Lower lobe of right lung (tissue), 2 donors: Measurements from ENCODE around the gene PDCD10. TPM values are rescaled to one million over a fixed set of nuclear protein-coding genes. Genes with fewer than 3 reads are reported as not detected.

ENCODE experiments used
- ATAC-seq, 2 donors: fragments of 200-7000 bp; cut with Tn5 transposase; one replicate each; pipeline ENCODE4 v1.9.1; 2020 to 2022; ENCODE audit warnings: mild to moderate bottlenecking in 2 of 2, moderate library complexity in 2 of 2
- DNase-seq: peaks from one replicate; pipeline ENCODE4 v3.0.0-alpha.2; 2020
- H3K27ac ChIP-seq: fragments of 200-600 bp; one replicate; pipeline ENCODE4 v1.8.0; 2022
- H3K27me3 ChIP-seq: fragments of 200-600 bp; one replicate; pipeline ENCODE4 v1.8.0; 2022; ENCODE audit warnings: low read depth
- H3K36me3 ChIP-seq: fragments of 200-600 bp; one replicate; pipeline ENCODE4 v1.8.0; 2022; ENCODE audit warnings: mild to moderate bottlenecking
- H3K4me1 ChIP-seq: fragments of 200-600 bp; one replicate; pipeline ENCODE4 v1.8.0; 2022
- H3K4me3 ChIP-seq: fragments of 200-600 bp; one replicate; pipeline ENCODE4 v1.8.0; 2022; ENCODE audit warnings: mild to moderate bottlenecking
- H3K9me3 ChIP-seq: fragments of 200-600 bp; one replicate; pipeline ENCODE4 v1.8.0; 2022
- intact Hi-C: fragments of 100-400 bp; cut with DNase I; formaldehyde crosslinking; loops from one replicate; pipeline ENCODE4 v1.11.0; 2022
- total RNA-seq: library from RNA; stranded (reverse); fragmentation: NEBNext Ultra II Directional; extraction: Animal tissue kit (Norgen Biotek cat#: 25700); gene quantifications from one replicate; pipeline ENCODE4 v1.2.1, GENCODE V29; 2021
- TF ChIP-seq, protein P1 (sequence below): fragments of 200-600 bp; IDR thresholded peaks from one replicate; pipeline ENCODE4 v1.8.0; 2022; ENCODE audit warnings: antibody characterized with exemption, mild to moderate bottlenecking
- donor health status: DM: no; HTN: yes; CAD: no; lungs with severe emphysema.

PDCD10 gene
- total RNA-seq, 1 donor from 2014 or later, result 49.5 TPM

DNA sequence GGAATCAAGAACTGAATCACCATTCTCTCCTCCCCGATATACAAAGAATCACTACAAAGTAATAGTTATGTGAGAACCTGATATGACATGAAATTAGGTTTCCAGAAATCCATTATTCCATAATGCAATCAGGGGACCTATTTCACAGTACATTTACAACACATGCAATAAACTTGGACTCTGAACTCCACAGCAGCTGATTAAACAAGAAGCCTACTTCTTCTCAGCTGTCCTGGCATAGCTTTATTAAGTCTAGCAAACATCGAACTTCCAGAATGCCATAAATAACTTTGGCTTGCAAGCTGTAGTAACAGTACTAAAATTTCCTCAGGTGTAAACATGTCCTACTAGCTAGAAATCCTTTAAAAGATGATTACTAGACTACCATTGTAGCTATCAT is 17.8 kb downstream of the PDCD10 start:
- Histone ChIP-seq H3K4me1 (no peaks in the 10 kb centered on the region), H3K36me3 (peaks cover 41% of the 10 kb centered on the region), H3K9me3 (no peaks in the 10 kb centered on the region), H3K27ac (no peak overlapping the region), H3K4me3 (no peak overlapping the region), H3K27me3 (no peaks in the 10 kb centered on the region)
- intact Hi-C loops, result no loop called here
- DNase-seq (no peak), ATAC-seq (no peak)
- TF ChIP-seq, protein P1, sequence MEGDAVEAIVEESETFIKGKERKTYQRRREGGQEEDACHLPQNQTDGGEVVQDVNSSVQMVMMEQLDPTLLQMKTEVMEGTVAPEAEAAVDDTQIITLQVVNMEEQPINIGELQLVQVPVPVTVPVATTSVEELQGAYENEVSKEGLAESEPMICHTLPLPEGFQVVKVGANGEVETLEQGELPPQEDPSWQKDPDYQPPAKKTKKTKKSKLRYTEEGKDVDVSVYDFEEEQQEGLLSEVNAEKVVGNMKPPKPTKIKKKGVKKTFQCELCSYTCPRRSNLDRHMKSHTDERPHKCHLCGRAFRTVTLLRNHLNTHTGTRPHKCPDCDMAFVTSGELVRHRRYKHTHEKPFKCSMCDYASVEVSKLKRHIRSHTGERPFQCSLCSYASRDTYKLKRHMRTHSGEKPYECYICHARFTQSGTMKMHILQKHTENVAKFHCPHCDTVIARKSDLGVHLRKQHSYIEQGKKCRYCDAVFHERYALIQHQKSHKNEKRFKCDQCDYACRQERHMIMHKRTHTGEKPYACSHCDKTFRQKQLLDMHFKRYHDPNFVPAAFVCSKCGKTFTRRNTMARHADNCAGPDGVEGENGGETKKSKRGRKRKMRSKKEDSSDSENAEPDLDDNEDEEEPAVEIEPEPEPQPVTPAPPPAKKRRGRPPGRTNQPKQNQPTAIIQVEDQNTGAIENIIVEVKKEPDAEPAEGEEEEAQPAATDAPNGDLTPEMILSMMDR, result no peak

DNA sequence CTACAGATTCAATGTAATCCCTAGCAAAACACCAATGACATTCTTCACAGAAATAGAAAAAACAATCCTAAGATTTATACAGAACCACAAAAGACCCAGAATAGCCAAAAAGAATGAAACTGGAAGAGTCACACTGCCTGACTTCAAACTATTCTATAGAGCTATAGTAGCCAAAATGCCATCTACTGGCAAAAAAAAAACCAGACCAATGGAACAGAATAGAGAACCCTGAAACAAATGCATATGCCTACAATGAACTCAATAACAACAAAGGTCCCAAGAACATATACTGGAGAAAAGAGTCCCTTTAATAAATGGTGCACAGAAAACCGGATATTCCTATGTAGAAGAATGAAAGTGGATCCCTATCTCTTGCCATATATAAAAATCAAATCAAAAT is 19.8 kb downstream of the PDCD10 start:
- Histone ChIP-seq H3K36me3 (peaks cover 43% of the 10 kb centered on the region), H3K27ac (no peak overlapping the region), H3K4me3 (no peak overlapping the region), H3K9me3 (no peaks in the 10 kb centered on the region), H3K27me3 (no peaks in the 10 kb centered on the region), H3K4me1 (no peaks in the 10 kb centered on the region)
- no peak for ATAC-seq
- TF ChIP-seq, protein P1, result no peak
- intact Hi-C loops, result no loop called here
- DNase-seq, result no peak

DNA sequence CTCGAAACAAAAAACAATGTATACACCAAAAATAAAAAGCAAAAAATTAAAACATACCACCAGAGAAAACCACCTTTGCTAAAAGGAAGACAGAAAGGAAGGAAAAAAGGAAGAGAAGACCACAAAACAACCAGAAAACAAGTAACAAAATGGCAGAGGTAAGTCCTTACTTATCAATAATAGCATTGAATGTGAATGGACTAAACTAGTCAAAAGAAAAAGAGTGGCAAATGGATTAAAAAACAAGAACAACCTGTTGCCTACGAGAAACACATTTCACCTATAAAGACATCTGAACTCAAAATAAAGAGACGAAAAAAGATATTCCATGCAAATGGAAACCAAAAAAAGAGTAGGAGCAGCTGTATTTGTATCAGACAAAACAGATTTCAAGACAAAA is 22.2 kb downstream of the PDCD10 start:
- DNase-seq, result no peak

DNA sequence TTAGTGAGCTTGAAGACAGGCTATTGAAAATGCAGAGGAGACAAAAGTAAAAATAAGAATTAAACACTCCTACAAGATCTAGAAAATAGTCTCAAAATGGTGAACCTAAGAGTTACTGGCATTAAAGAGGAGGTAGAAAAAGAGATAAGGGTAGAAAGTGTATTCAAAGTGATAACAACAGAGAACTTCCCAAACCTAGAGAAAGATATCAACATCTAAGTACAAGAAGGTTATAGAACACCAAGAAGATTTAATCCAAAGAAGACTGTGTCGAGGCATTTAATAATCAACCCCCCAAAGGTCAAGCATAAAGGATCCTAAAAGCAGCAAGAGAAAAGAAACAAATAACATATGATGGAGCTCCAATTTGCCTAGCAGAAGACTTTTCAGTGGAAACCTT is 23.3 kb downstream of the PDCD10 start:
- peaks cover 39% of the 10 kb centered on the region for H3K36me3 ChIP-seq
- H3K27me3 ChIP-seq, result no peaks in the 10 kb centered on the region
- no peaks in the 10 kb centered on the region for H3K4me1 ChIP-seq
- ATAC-seq (no peak), DNase-seq (no peak)
- TF ChIP-seq, protein P1, result no peak
- H3K4me3 ChIP-seq, result no peak overlapping the region
- no peaks in the 10 kb centered on the region for H3K9me3 ChIP-seq
- intact Hi-C loops, result no loop called here
- H3K27ac ChIP-seq, result no peak overlapping the region

More for the DNA sequence above, 22.2 kb downstream of the PDCD10 start:
- H3K9me3 ChIP-seq, result no peaks in the 10 kb centered on the region
- TF ChIP-seq, protein P1, result no peak
- H3K27me3 ChIP-seq, result no peaks in the 10 kb centered on the region
- H3K27ac ChIP-seq, result no peak overlapping the region
- H3K4me1 ChIP-seq, result no peaks in the 10 kb centered on the region
- no peak for ATAC-seq
- H3K4me3 ChIP-seq, result no peak overlapping the region
- peaks cover 36% of the 10 kb centered on the region for H3K36me3 ChIP-seq
- intact Hi-C loops, result no loop called here

DNA sequence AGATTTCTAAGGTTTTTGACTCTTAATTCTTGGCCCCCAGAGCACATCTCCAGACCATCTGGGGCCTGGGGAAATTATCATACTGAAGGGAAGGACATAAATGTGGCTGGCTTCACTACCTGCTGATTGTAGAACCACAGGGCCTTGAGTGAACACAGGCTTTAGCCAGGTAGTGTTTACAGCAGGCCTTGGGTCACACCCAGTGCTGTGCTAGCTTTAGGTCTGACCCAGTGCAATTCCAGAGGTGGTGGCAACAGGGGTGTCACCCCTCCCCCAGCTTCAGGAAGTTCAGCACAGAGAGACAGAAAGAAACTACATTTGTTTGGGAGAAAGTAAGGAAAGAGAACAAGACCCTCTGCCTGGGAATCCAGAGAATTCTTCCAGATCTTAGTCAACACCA is 24.1 kb downstream of the PDCD10 start:
- Histone ChIP-seq H3K4me1 (peaks cover 5% of the 10 kb centered on the region), H3K9me3 (no peaks in the 10 kb centered on the region), H3K36me3 (peaks cover 37% of the 10 kb centered on the region), H3K27me3 (no peaks in the 10 kb centered on the region), H3K27ac (no peak overlapping the region), H3K4me3 (no peak overlapping the region)
- intact Hi-C loops, result no loop called here
- TF ChIP-seq, protein P1, result no peak
- ATAC-seq (no peak), DNase-seq (no peak)

DNA sequence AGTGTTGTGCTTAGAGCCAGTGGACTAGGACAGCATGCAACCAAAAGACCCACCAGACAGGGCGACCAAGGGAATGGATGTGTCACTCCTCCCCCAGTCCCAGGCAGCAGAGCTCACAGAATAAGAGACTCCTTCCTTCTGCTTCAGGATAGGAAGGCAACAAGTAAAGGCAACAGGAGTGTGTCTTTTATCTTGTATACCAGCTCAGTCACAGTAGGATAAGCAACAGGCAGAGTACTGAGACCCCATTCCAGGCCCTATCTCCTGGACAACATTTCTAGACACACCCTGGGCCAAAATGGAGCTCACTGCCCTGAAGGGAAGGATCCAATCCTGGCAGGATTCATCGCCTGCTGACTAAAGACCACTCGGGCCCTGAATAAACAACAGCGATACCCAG is 25.0 kb downstream of the PDCD10 start:
- DNase-seq (no peak), ATAC-seq (no peak)
- intact Hi-C loops, result no loop called here
- TF ChIP-seq, protein P1, result no peak
- H3K36me3 ChIP-seq, result peaks cover 38% of the 10 kb centered on the region
- H3K4me1 ChIP-seq, result peaks cover 5% of the 10 kb centered on the region
- H3K4me3 ChIP-seq, result no peak overlapping the region
- H3K27ac ChIP-seq, result no peak overlapping the region
- no peaks in the 10 kb centered on the region for H3K27me3 ChIP-seq
- H3K9me3 ChIP-seq, result no peaks in the 10 kb centered on the region
